Neural cell (in vitro differentiated cells): ENCODE data around the gene CTSO. TPM values are rescaled to one million over a fixed set of nuclear protein-coding genes. Genes with fewer than 3 reads are reported as not detected.

Source experiments
- H2AFZ ChIP-seq: fragments of 200-600, 300-800 bp; sonication (generic), shearing (Covaris generic); 2 replicates; pipeline ENCODE4 v1.6.0; 2014; ENCODE audit warnings: low read depth, mild to moderate bottlenecking, antibody characterized with exemption, low read length, moderate library complexity
- H3F3A ChIP-seq: fragments of 200-600 bp; shearing (Covaris generic); 2 replicates; pipeline ENCODE4 v1.6.1; 2016; ENCODE audit warnings: mild to moderate bottlenecking, moderate library complexity, mixed read lengths, antibody characterized with exemption, low read length; ENCODE audit not compliant: insufficient read depth, poor library complexity, severe bottlenecking
- H3K27ac ChIP-seq: fragments of 200-600, 300-800 bp; sonication (generic), shearing (Covaris generic); 2 replicates; pipeline ENCODE4 v1.5.1; 2014; ENCODE audit warnings: mild to moderate bottlenecking, low read length, moderate library complexity
- H3K27me3 ChIP-seq: fragments of 300-800, 200-600 bp; sonication (generic), shearing (Covaris generic); 2 replicates; pipeline ENCODE4 v1.6.0; 2014; ENCODE audit warnings: mild to moderate bottlenecking, low read depth, low read length, moderate library complexity; ENCODE audit not compliant: insufficient read depth
- H3K36me3 ChIP-seq: fragments of 300-800, 200-600 bp; sonication (generic), shearing (Covaris generic); 2 replicates; pipeline ENCODE4 v1.5.1; 2014; ENCODE audit warnings: mild to moderate bottlenecking, antibody characterized with exemption, low read length, moderate library complexity; ENCODE audit not compliant: insufficient read depth
- H3K4me2 ChIP-seq: fragments of 300-800, 200-600 bp; sonication (generic), shearing (Covaris generic); 2 replicates; pipeline ENCODE4 v1.6.0; 2014; ENCODE audit warnings: mild to moderate bottlenecking, low read length
- H3K4me3 ChIP-seq: fragments of 300-800, 200-600 bp; sonication (generic), shearing (Covaris generic); 2 replicates; pipeline ENCODE4 v1.5.1; 2014; ENCODE audit warnings: mild to moderate bottlenecking, low read length, moderate library complexity
- H3K79me2 ChIP-seq: fragments of 200-600 bp; shearing (Covaris generic); replicated peaks from 2 replicates; pipeline ENCODE4 v1.6.0; 2014; ENCODE audit warnings: mild to moderate bottlenecking, low read length, moderate library complexity; ENCODE audit not compliant: insufficient read depth
- H3K9ac ChIP-seq: fragments of 300-800, 200-600 bp; sonication (generic), shearing (Covaris generic); 2 replicates; pipeline ENCODE4 v1.6.1; 2016; ENCODE audit warnings: mild to moderate bottlenecking, low read length, mixed read lengths
- H3K9me2 ChIP-seq: fragments of 200-600 bp; shearing (Covaris generic); 2 replicates; pipeline ENCODE4 v1.6.1; 2016; ENCODE audit warnings: mild to moderate bottlenecking, low read length, mixed read lengths; ENCODE audit not compliant: insufficient read depth
- H3K9me3 ChIP-seq: fragments of 200-600, 300-800 bp; sonication (generic), shearing (Covaris generic); 2 replicates; pipeline ENCODE4 v1.6.1; 2016; ENCODE audit warnings: mild to moderate bottlenecking, mixed run types, low read length, moderate library complexity, mixed read lengths
- H4K20me1 ChIP-seq: fragments of 200-600 bp; shearing (Covaris generic); 2 replicates; pipeline ENCODE4 v1.6.1; 2016; ENCODE audit warnings: mild to moderate bottlenecking, mixed run types; ENCODE audit not compliant: insufficient read depth
- CTCF ChIP-seq: fragments of 450-650 bp; IDR thresholded peaks from 2 replicates; pipeline ENCODE4 v1.5.1; 2014; ENCODE audit warnings: antibody characterized with exemption, mild to moderate bottlenecking, moderate library complexity; ENCODE audit not compliant: poor library complexity, severe bottlenecking
- EP300 ChIP-seq: fragments of 450-650 bp; conservative IDR thresholded peaks from 2 replicates; pipeline ENCODE4 v1.6.1; 2014; ENCODE audit warnings: antibody characterized with exemption, mild to moderate bottlenecking, moderate library complexity; ENCODE audit not compliant: poor library complexity, severe bottlenecking
- EZH2 ChIP-seq: fragments of 200-600, 300-800 bp; shearing (Covaris generic), sonication (generic); IDR thresholded peaks from 2 replicates; pipeline ENCODE4 v1.6.1; 2014; ENCODE audit warnings: antibody characterized with exemption, low read length, borderline replicate concordance, mild to moderate bottlenecking; ENCODE audit not compliant: insufficient read depth, poor library complexity, severe bottlenecking
- MXI1 ChIP-seq: fragments of 450-650 bp; conservative IDR thresholded peaks from 2 replicates; pipeline ENCODE4 v1.6.1; 2014; ENCODE audit warnings: antibody characterized with exemption, mild to moderate bottlenecking; ENCODE audit not compliant: poor library complexity, severe bottlenecking
- POLR2AphosphoS5 ChIP-seq: IDR thresholded peaks from 2 replicates; pipeline ENCODE4 v1.6.1; 2012
- RAD21 ChIP-seq: fragments of 450-650 bp; conservative IDR thresholded peaks from 2 replicates; pipeline ENCODE4 v1.6.1; 2014; ENCODE audit warnings: antibody characterized with exemption, mild to moderate bottlenecking, moderate library complexity
- REST ChIP-seq: IDR thresholded peaks from 2 replicates; pipeline ENCODE4 v1.6.1; 2012; ENCODE audit warnings: borderline replicate concordance
- SMC3 ChIP-seq: fragments of 450-650 bp; conservative IDR thresholded peaks from 2 replicates; pipeline ENCODE4 v1.6.1; 2014; ENCODE audit warnings: antibody characterized with exemption, mild to moderate bottlenecking, moderate library complexity; ENCODE audit not compliant: poor library complexity
- TAF1 ChIP-seq: IDR thresholded peaks from 2 replicates; pipeline ENCODE4 v1.6.1; 2012; ENCODE audit warnings: low read depth
- polyA plus RNA-seq: library from polyadenylated mRNA; depleted of rRNA; stranded (reverse); fragments of >200 nt; gene quantifications from 2 replicates; pipeline ENCODE4 v1.2.3, GENCODE V29; 2014

Gene CTSO
- polyA plus RNA-seq, 1 donor from 2014 or later, result 0.16 TPM

GRCh38 chr4:155877971-155878370, 75.7 kb downstream of the CTSO start:
- Histone ChIP-seq H4K20me1 (no peaks in the 10 kb centered on the region), H3K27ac (no peak overlapping the region), H3K4me3 (no peak overlapping the region), H2AFZ (no peak overlapping the region), H3K79me2 (no peaks in the 10 kb centered on the region), H3K4me2 (no peak overlapping the region), H3K9me2 (no peaks in the 10 kb centered on the region), H3F3A (no peaks in the 10 kb centered on the region), H3K36me3 (no peaks in the 10 kb centered on the region), H3K9ac (no peak overlapping the region), H3K27me3 (no peaks in the 10 kb centered on the region), H3K9me3 (no peaks in the 10 kb centered on the region)
- TF ChIP-seq RAD21 (no peak), EZH2 (no peak), CTCF (no peak), SMC3 (no peak), POLR2AphosphoS5 (no peak), EP300 (no peak), REST (no peak), MXI1 (no peak), TAF1 (no peak)

- Histone ChIP-seq H4K20me1 (no peaks in the 10 kb centered on the region), H2AFZ (no peak overlapping the region), H3K9me3 (no peaks in the 10 kb centered on the region), H3K79me2 (no peaks in the 10 kb centered on the region), H3K4me2 (no peak overlapping the region), H3K27ac (no peak overlapping the region), H3K9me2 (no peaks in the 10 kb centered on the region), H3K4me3 (no peak overlapping the region), H3F3A (no peaks in the 10 kb centered on the region), H3K27me3 (no peaks in the 10 kb centered on the region), H3K36me3 (no peaks in the 10 kb centered on the region), H3K9ac (no peak overlapping the region)
- no peak for TF ChIP-seq RAD21
- no peak for TF ChIP-seq EP300
- no peak for TF ChIP-seq EZH2
- no peak for TF ChIP-seq REST
- no peak for TF ChIP-seq MXI1
- TF ChIP-seq POLR2AphosphoS5, result no peak
- TF ChIP-seq SMC3, result no peak
- TF ChIP-seq TAF1, result no peak
- no peak for TF ChIP-seq CTCF
Observed at GRCh38 chr4:155875878-155876277, 77.8 kb downstream of the CTSO start.
